ENCODE measurements around the gene PTPRD. TPM values are rescaled to one million over a fixed set of nuclear protein-coding genes. Genes with fewer than 3 reads are reported as not detected.

PTPRD gene
- total RNA-seq, 1 donor from 2014 or later = 136 TPM

- H3K27me3 ChIP-seq = no peaks in the 10 kb centered on the region
- no peak overlapping the region for H3K27ac Mint-ChIP-seq
Measured at GRCh38 chr9:9494336-9494735, 1118.5 kb downstream of the PTPRD start.

GRCh38 chr9:9492506-9492905 lies 1120.3 kb downstream of the PTPRD start:
- no peak for DNase-seq (ENCODE audit: low spot score)
- no peaks in the 10 kb centered on the region for H3K79me2 ChIP-seq (ENCODE audit: low read depth)
- no peak overlapping the region for H3K4me3 Mint-ChIP-seq
- peaks cover 20% of the 10 kb centered on the region for H3K4me1 ChIP-seq
- H3K27ac ChIP-seq = no peak overlapping the region
- no peaks in the 10 kb centered on the region for H3K9me3 ChIP-seq (ENCODE audit: low read depth)
- H4K20me1 ChIP-seq (ENCODE audit: low read depth) = no peaks in the 10 kb centered on the region
- no peak overlapping the region for H3K4me3 ChIP-seq
- peaks cover 14% of the 10 kb centered on the region for H3K9me3 Mint-ChIP-seq
- no peaks in the 10 kb centered on the region for H3F3A ChIP-seq (ENCODE audit: low read depth)
- H3K4me1 Mint-ChIP-seq = no peaks in the 10 kb centered on the region
- H2AFZ ChIP-seq (replicated peaks) = no peak overlapping the region
- no peak overlapping the region for H3K9ac ChIP-seq
- peaks cover 4% of the 10 kb centered on the region for H3K36me3 Mint-ChIP-seq
- no peak overlapping the region for H3K4me2 ChIP-seq
- no peaks in the 10 kb centered on the region for H3K27me3 Mint-ChIP-seq (ENCODE audit: insufficient read depth, low read depth)
- H3K27ac Mint-ChIP-seq = no peak overlapping the region
- TF ChIP-seq EZH2 (IDR thresholded peaks at IDR 0.05) = no peak
- no peak for TF ChIP-seq EZH2phosphoT487 (IDR thresholded peaks at IDR 0.05)
- no peak for TF ChIP-seq CTCF (IDR thresholded peaks at IDR 0.05)
- H3K36me3 ChIP-seq = no peaks in the 10 kb centered on the region
- no peaks in the 10 kb centered on the region for H3K27me3 ChIP-seq

More at GRCh38 chr9:9494336-9494735, 1118.5 kb downstream of the PTPRD start:
- H3K4me1 ChIP-seq = peaks cover 11% of the 10 kb centered on the region
- H3K27me3 Mint-ChIP-seq (ENCODE audit: insufficient read depth, low read depth) = no peaks in the 10 kb centered on the region
- TF ChIP-seq EZH2 (IDR thresholded peaks at IDR 0.05) (no peak), EZH2phosphoT487 (IDR thresholded peaks at IDR 0.05) (no peak), CTCF (IDR thresholded peaks at IDR 0.05) (no peak)
- no peak overlapping the region for H3K27ac ChIP-seq
- H3K4me1 Mint-ChIP-seq = no peaks in the 10 kb centered on the region
- H3K79me2 ChIP-seq (ENCODE audit: low read depth) = no peaks in the 10 kb centered on the region
- no peak overlapping the region for H3K9ac ChIP-seq
- H4K20me1 ChIP-seq (ENCODE audit: low read depth) = no peaks in the 10 kb centered on the region
- no peaks in the 10 kb centered on the region for H3F3A ChIP-seq (ENCODE audit: low read depth)
- H3K4me3 ChIP-seq = no peak overlapping the region
- H3K36me3 ChIP-seq = no peaks in the 10 kb centered on the region
- no peak for DNase-seq (ENCODE audit: low spot score)
- no peak overlapping the region for H2AFZ ChIP-seq (replicated peaks)
- H3K9me3 Mint-ChIP-seq = peaks cover 14% of the 10 kb centered on the region
- H3K4me2 ChIP-seq = no peak overlapping the region
- peaks cover 4% of the 10 kb centered on the region for H3K36me3 Mint-ChIP-seq
- no peak overlapping the region for H3K4me3 Mint-ChIP-seq
- H3K9me3 ChIP-seq (ENCODE audit: low read depth) = no peaks in the 10 kb centered on the region

- H2AFZ ChIP-seq (replicated peaks) = peak overlapping the region; percentile 71
- peaks cover 3% of the 10 kb centered on the region for H3K9me3 Mint-ChIP-seq
- TF ChIP-seq EZH2 (IDR thresholded peaks at IDR 0.05) = no peak
- no peak for TF ChIP-seq CTCF (IDR thresholded peaks at IDR 0.05)
- H3K27ac Mint-ChIP-seq = no peak overlapping the region
- no peaks in the 10 kb centered on the region for H3F3A ChIP-seq (ENCODE audit: low read depth)
- H3K4me3 Mint-ChIP-seq = no peak overlapping the region
- H3K36me3 Mint-ChIP-seq = peaks cover 1% of the 10 kb centered on the region
- H3K36me3 ChIP-seq = no peaks in the 10 kb centered on the region
- no peak overlapping the region for H3K4me2 ChIP-seq
- peaks cover 3% of the 10 kb centered on the region for H3K27me3 Mint-ChIP-seq (ENCODE audit: insufficient read depth, low read depth)
- no peak overlapping the region for H3K4me3 ChIP-seq
- H3K4me1 Mint-ChIP-seq = no peaks in the 10 kb centered on the region
- H3K27me3 ChIP-seq = no peaks in the 10 kb centered on the region
- H3K4me1 ChIP-seq = peaks cover 20% of the 10 kb centered on the region
- DNase-seq (ENCODE audit: low spot score) = no peak
- H3K79me2 ChIP-seq (ENCODE audit: low read depth) = no peaks in the 10 kb centered on the region
- no peak overlapping the region for H3K9ac ChIP-seq
- H3K27ac ChIP-seq = no peak overlapping the region
- H4K20me1 ChIP-seq (ENCODE audit: low read depth) = no peaks in the 10 kb centered on the region
- no peaks in the 10 kb centered on the region for H3K9me3 ChIP-seq (ENCODE audit: low read depth)
Measured at GRCh38 chr9:9489183-9489582, 1123.6 kb downstream of the PTPRD start.

Data from neural progenitor cell (in vitro differentiated cells).